Stimulated activated CD4-positive, alpha-beta T cell treated with anti-CD3 and anti-CD28 coated beads, Interleukin-15, amount 100 ng/mL, for 1 hour (primary cell): ENCODE data around the gene SGMS1.

Experiments
- DNase-seq, 2 donors: peaks; one replicate each; pipeline ENCODE4 v3.0.0-alpha.2; 2020; ENCODE audit warnings: low read depth in 1 of 2, low spot score in 1 of 2

SGMS1 gene

GRCh38 chr10:50636618-50637579, 13.1 kb upstream of the SGMS1 start:
- DNase-seq: no peak

- no peak for DNase-seq
These were observed 11.5 kb upstream of the SGMS1 start for GRCh38 chr10:50635286-50635685.

- DNase-seq: no peak
These were observed 10.7 kb upstream of the SGMS1 start for GRCh38 chr10:50634479-50634878.

- no peak for DNase-seq
These were observed 7.3 kb upstream of the SGMS1 start for GRCh38 chr10:50631052-50631451.

GRCh38 chr10:50629495-50630122, 5.9 kb upstream of the SGMS1 start:
- no peak for DNase-seq

- DNase-seq: no peak
These were observed 4.1 kb upstream of the SGMS1 start for GRCh38 chr10:50627896-50628295.

GRCh38 chr10:50627443-50627842, 3.7 kb upstream of the SGMS1 start:
- no peak for DNase-seq

- DNase-seq: no peak
These were observed 1.9 kb upstream of the SGMS1 start for GRCh38 chr10:50625649-50626132.

- peak in 1 of 2 donors; percentile 43 for DNase-seq
These were observed 1.2 kb upstream of the SGMS1 start for GRCh38 chr10:50624866-50625501.

GRCh38 chr10:50624413-50624865, 683 bp upstream of the SGMS1 start:
- DNase-seq: peak; percentile 91 to 97

- DNase-seq: peak; percentile 12 to 26
These were observed 772 bp downstream of the SGMS1 start for GRCh38 chr10:50622706-50623662.

- peak; percentile 22 to 36 for DNase-seq
These were observed 1.6 kb downstream of the SGMS1 start for GRCh38 chr10:50621968-50622705.

- DNase-seq: no peak
These were observed 2.9 kb downstream of the SGMS1 start for GRCh38 chr10:50620899-50621298.

GRCh38 chr10:50619882-50620281, 3.9 kb downstream of the SGMS1 start:
- DNase-seq: no peak

- DNase-seq: no peak
These were observed 4.6 kb downstream of the SGMS1 start for GRCh38 chr10:50619166-50619565.

- DNase-seq: no peak
These were observed 5.1 kb downstream of the SGMS1 start for GRCh38 chr10:50618624-50619023.

- no peak for DNase-seq
These were observed 8.1 kb downstream of the SGMS1 start for GRCh38 chr10:50615658-50616057.

GRCh38 chr10:50614444-50615137, 9.2 kb downstream of the SGMS1 start:
- no peak for DNase-seq
